NCI-H510A (cell line): ENCODE measurements around the gene TMEM253.

ENCODE experiments used
- DNase-seq: peaks from one replicate; lab custom pipeline; 2025; lab: John Stamatoyannopoulos, UW

TMEM253 gene

DNA sequence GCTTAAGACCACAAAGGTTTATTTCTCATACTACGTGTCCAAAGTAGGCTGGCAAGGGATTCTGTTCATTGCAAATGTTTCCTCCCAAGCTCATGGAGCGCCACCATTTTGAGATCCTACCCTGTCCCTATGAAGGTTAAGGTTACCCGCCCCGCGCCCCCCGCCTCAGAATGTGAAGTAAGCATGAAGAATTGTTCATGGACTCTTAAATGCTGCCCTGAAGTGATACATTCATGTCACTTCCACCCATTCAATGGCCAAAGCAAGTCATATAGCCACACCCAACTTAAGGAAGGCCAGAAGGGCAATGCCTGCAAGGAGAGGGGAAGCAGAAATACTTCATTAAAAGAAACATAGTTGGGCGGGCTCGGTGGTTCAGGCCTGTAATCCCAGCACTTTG lies 4.2 kb downstream of the TMEM253 start:
- DNase-seq = no peak

DNA sequence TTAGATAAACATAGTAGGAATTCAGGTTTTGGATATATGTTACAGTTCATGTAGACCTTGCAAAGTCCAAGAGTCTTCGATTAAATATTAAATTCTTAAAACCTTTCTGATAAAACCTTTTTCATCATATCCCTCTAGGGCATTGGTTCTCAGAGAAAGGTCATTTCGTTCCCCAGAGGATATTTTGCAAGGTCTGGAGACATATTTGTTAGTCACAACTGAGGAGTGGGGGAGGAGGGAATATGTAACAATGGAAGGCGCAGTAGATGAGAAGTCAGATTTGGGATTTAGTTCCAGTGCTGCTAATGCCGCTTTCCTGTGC lies 5.3 kb downstream of the TMEM253 start:
- DNase-seq = no peak

DNA sequence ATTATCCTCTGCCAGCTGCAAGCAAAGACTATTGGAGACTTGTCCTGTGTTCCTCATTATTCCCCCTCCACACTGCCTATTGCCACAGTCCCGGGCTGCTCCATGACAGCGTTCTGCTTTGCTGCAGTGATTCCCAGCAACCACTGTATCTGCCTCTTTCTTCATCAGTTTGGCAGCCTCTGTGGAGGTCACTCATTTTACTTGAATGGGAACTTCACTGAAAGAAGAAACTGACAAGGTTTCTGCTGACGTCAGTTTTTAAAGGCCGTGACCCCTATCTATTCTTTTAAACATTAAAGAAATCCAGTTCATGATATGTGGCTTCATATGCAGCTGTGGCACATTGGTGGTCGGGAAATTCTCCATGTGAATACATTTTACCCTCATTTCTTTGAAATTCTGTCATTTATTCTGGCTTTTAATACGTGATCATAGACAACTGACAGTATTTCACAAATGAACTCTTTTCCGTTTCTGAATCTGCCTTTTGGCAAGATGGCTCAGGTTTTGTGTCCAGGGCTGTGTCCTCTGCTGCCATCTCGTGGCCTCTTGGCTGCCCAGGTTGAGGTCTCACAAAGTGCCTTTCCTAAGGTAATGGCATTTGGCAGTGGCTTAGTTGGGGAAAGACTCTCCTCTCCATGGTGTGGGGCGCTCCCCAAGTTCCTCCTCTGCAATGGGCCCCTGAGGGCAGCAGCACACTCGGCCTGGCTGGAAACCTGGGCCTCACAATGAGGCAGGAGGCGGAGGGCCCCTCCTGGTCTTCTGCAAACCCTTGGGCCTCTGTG lies 5.8 kb downstream of the TMEM253 start:
- peak; percentile 18 for DNase-seq

DNA sequence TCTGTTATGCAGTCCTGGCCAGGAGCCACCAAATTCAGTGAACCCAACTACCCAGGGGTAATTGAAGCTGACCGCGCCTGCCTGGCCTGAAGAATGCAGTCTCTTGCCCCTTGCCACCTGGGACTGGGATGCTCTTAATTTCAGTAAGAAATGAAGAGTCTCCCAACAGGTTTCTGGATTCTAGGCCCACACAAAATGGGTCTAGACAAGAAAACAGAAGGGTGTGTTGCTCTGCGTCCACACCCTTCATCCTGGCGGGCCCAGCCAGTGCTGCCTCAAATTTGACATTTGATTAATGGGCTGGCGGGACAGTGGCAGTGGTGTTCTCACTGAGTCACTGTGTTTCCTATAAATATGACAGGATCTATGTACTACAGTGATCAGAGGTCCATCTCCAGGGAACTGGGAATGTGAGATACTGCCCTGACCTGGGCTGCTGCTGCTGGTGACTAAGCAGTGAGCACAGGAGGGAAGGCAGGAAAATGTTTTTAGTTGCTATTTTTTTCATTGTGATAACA lies 6.5 kb downstream of the TMEM253 start:
- DNase-seq = no peak

DNA sequence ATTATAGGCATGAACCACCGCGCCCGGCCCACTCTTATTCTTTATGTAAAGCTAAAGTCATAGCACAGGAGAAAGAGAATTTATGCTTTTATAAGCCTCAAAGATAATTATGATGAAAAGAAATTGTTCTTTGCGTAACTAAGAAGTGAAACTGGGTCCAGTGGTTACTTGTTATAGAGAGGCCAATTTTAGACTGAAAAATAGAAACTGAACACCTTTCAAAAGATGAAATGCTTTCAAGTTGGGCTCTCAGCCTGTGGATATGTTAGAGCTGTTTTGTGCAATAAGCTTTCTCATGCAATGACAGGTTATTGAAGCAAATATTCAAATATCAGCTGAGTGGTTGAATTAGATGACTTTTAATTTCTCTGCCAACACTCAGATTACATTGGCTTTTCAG lies 7.9 kb downstream of the TMEM253 start:
- no peak for DNase-seq

DNA sequence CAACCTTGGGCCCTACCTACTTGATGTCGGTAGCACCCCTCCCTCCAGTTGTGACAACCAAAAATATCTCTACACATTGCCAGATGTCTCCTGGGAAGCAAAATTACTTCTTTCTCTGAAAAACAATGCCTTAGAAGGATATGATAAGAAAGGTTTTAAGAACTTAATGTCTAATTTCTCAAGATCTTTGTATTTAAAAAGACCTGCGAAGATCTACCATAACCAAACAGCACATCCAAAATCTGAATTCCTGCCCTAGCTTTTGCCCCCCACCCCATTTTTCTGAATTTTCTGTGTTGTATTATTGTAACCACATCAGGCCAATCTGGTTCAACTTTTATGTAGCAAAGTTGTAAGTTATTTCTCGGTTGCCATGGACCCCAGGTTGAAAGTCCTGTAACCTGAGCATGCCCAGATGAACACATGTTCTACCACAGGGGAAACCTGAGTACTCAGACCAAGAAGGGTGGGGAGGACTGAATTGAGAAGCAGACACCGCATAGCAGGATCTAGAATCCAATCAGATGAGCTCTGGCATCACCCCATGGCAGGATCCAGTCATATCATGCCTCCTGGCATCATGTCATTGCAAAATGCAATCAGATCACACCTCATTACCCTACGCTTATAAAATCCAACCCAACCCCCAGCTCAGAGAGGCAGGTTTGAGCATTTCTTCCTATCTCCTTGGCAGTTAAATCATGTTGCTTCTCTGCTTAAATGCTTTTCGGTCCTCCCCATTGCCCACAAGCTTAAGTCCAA lies 8.7 kb downstream of the TMEM253 start:
- DNase-seq = no peak

DNA sequence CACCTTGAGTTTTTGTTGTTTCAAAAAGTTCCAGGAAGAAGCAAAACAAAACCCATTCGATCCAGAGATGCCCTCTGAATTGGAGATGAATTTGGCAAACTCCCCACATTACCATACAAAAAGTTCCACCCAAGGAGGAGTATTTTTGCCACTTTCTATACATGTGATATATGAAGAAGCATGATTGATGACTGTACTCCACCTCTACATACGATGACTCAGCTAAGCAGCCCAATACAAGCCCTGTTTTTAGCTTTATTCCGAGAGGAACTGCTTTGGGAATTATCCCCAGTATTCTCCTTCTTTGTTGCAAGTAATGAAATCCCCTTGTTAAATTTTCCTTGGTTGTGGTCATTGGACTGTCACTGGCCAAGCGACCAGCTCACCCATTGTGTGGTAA lies 11.4 kb downstream of the TMEM253 start:
- no peak for DNase-seq

DNA sequence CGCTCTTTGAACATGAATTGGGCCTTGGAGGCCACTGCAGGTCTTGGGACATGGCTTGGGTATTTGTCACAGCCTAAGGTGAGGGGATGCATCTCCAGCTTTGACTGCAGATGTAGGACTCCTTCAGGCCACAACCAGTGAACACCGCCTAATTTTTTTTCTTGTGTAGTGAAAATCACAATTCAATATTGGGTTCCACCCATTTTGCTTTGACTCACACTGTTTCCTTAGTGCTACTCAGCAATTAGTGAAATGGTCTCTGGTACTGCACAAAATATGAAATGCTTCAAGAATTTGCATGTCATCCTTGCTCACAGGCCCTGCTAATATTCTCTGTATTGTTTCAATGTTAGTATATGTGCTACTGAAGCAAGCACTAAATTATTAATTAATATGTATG lies 12.5 kb downstream of the TMEM253 start:
- no peak for DNase-seq

DNA sequence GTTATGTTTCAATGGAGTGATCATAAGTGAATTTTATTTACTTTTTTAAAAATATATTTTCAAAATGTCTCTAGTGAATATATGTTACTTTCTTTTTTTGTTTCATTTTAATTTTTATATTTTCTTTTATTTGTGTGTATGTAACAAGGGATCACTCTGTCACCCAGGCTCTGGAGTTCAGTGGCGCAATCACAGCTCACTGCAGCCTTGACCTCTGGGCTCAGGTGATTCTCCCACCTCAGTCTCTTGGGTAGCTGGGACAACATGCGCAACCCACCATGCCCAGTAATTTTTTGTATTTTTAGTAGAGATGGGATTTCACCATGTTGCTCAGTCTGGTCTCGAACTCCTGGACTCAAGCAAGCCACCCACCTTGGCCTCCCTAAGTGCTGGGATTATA lies 18.1 kb downstream of the TMEM253 start:
- no peak for DNase-seq

DNA sequence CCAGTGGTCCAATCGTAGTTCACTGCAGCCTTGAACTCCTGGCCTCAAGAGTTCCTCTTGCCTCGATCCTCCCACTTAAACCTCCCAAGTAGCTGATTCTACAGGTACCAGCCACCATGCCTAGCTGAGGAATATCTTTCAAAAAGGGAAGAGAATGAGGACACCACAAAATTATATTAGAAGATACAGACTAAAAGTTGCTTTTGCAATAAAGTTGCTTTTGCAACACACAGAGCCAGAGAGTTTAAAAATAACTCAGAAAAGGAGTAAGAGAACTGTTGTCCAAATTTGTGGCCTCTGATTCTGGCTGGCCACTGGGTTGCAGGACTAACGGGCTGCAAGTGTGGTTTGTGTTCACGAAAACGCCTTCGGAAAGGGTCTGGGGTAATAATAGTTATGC lies 19.8 kb downstream of the TMEM253 start:
- no peak for DNase-seq

DNA sequence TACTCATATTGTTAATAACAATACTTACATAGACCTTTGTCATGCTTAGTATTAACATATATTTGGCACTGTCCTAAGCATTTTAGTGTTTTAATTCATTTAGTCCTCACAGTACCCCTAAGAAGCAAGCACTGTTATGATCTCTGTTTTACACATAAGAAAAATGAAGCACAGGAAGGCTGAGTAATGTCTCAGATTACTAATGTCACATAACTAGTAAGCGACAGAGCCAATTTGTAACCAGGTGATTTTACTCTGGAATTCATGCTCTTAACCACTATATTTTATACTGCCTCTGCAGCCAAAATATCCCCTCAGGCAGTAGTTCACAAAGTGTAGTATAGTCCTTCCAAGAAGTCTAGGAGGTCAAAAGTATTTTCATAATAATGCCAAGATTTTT lies 20.3 kb downstream of the TMEM253 start:
- DNase-seq = no peak

DNA sequence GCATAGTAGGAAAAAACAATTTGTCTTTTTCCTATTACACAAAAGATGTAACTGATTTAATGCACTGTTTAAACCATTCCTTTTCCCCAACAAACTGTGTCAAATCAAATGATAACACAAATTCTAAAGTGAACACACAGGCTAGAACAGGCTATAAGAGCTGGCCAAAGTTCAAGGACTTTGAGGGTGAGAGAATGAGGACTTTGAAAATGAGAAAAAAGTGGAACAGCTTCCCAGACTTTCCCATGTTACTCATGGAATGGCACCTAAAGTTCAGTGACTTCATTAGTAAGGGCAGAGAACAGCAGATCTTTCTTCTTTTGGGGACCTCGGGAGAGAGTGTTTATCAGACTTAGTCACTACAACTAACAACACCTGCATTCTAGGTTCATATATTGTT lies 22.6 kb downstream of the TMEM253 start:
- no peak for DNase-seq

DNA sequence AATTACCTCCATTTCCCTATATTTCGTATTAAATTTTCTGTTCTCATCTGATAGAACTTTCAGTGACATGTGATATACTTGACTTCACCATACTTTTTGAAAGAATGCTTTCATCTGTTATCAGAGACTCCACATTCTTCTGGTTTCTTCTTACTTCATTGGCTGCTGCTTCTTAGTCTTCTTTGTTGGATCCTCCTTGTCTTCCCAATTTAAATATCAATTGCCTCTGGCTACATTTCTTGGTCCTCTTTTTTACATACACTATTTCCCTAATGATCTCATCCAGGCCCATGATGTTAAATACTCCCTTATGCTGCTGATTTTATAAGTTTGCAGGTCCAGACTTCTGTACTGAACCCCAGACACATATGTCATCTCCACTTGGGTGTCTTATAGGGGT lies 33.0 kb downstream of the TMEM253 start:
- no peak for DNase-seq

DNA sequence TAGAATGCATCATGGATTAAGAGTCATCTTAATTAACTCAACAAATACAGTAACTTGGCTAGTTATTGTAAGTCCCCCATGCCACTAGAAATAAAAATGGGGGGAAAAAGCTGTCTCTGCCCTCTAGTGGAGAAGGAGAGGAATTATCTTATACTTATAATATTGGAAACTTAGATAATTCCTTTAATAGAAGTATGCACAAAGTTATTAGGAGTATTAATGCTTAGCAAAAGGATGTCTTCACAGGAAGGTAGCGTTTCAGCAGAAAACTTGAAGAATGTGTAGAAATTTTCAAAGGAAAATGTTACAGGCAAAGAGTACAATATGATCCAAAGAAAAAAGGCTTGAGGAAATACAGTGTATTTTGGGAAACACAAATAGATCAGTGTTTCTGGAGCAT lies 35.2 kb downstream of the TMEM253 start:
- no peak for DNase-seq

DNA sequence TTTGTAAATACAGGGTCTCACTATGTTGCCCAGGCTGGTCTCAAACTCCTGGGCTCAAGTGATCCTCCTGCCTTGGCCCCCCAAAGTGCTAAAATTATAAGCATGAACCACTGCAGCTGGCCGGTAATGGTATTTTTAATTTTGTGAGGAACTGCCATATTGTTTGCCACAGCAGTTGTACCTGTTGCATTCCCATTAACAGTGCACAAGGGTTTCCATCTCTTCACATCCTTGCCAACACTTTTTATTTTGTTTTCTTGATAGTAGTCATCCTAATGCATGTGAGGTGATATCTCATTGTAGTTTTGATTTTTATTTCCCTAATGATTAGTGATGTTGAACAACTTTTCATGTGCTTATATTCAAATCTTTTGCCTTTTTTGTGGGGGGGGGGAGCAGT lies 41.5 kb downstream of the TMEM253 start:
- DNase-seq = no peak

DNA sequence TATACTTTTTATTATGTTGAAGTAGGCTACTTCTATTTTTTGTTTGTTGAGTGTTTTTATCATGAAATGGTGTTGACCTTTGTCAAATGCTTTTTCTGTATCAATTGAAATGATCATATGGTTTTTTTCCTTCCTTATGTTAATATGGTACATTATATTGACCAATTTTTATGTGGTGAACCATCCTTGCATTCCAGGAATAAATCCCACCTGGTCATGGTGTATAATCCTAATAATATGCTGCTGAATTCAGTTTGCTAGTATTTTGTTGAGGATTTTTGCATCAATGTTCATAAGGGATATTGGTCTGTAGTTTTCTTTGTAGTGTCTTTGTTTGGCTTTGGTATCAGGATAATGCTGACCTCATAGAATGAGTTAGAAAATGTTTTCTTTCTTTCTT lies 44.6 kb downstream of the TMEM253 start:
- DNase-seq = no peak

DNA sequence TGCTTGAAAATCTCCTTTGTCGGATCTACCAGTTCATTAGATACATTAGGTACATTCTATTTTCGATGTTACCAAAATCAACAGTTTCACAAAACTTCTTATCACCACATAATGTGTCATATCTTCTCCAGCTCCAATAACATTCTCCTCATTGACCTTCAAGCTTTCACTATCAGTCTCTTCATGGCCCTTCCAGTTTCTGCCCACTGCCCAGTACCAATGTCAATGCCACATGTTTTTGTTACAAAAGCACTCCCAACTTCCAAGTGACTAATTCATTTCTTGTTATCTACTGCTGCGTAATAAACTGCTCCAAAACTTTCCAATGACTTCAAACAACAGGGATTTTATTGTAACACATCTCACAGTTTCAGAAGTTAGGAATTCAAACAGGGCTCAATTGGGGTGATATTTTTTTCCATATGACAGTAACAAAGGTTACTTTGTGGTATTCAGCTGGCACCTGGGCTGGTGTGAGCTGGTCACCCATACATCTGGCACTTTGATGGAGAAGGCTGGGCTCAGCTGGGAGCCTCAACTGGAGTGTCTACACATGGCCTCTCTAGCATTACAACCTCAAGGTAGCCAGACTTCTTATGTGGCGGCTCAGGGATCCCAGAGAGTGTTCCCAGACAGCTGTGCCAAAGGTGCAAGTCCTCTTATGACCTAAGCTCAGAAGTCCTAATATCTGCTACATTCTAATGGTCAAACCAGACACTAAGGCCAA lies 48.9 kb downstream of the TMEM253 start:
- no peak for DNase-seq
